Activated CD4-positive, alpha-beta T cell treated with anti-CD3 and anti-CD28 coated beads, Interleukin-2, amount 10 ng/mL, durations not matched to agents 24 days and 14 days (primary cell): ENCODE data around the gene SUCLG2. TPM values are rescaled to one million over a fixed set of nuclear protein-coding genes. Genes with fewer than 3 reads are reported as not detected.

ENCODE experiments used
- DNase-seq: peaks from one replicate; pipeline ENCODE4 v3.0.0; 2022
- H3K27ac Mint-ChIP-seq: one replicate; pipeline ENCODE4 v1.8.0; 2022; ENCODE audit warnings: mild to moderate bottlenecking, mixed read lengths
- H3K27me3 Mint-ChIP-seq: one replicate; pipeline ENCODE4 v1.8.0; 2022; ENCODE audit warnings: mixed read lengths
- H3K36me3 Mint-ChIP-seq: one replicate; pipeline ENCODE4 v1.8.0; 2022; ENCODE audit warnings: low read depth, mild to moderate bottlenecking, mixed read lengths
- H3K4me1 Mint-ChIP-seq: one replicate; pipeline ENCODE4 v1.8.0; 2021; ENCODE audit warnings: mixed read lengths
- H3K4me3 Mint-ChIP-seq: one replicate; pipeline ENCODE4 v1.8.0; 2022; ENCODE audit warnings: mild to moderate bottlenecking, moderate library complexity, mixed read lengths
- H3K9me3 Mint-ChIP-seq: one replicate; pipeline ENCODE4 v1.8.0; 2021; ENCODE audit warnings: mixed read lengths
- intact Hi-C: fragments of 100-400 bp; cut with micrococcal nuclease; formaldehyde crosslinking; loops from one replicate; pipeline ENCODE4 v1.15.1; 2023
- total RNA-seq: library from RNA; stranded (reverse); gene quantifications from 2 replicates; pipeline ENCODE4 v1.2.3, GENCODE V29; 2022

SUCLG2 gene
- total RNA-seq, 1 donor from 2014 or later = 33.2 TPM

GRCh38 chr3:67617518-67617917, 36.9 kb downstream of the SUCLG2 start:
- Mint-ChIP-seq H3K4me1 (no peaks in the 10 kb centered on the region), H3K27me3 (no peaks in the 10 kb centered on the region), H3K27ac (no peak overlapping the region), H3K4me3 (no peak overlapping the region), H3K36me3 (peaks cover 58% of the 10 kb centered on the region), H3K9me3 (peaks cover 5% of the 10 kb centered on the region)
- intact Hi-C loops = no loop called here
- DNase-seq = no peak

- H3K27ac Mint-ChIP-seq = no peak overlapping the region
- peaks cover 62% of the 10 kb centered on the region for H3K36me3 Mint-ChIP-seq
Observed at GRCh38 chr3:67616046-67616445, 38.4 kb downstream of the SUCLG2 start.

GRCh38 chr3:67614195-67614594, 40.2 kb downstream of the SUCLG2 start:
- Mint-ChIP-seq H3K27me3 (no peaks in the 10 kb centered on the region), H3K36me3 (peaks cover 70% of the 10 kb centered on the region), H3K4me3 (no peak overlapping the region), H3K4me1 (peaks cover 3% of the 10 kb centered on the region), H3K9me3 (peaks cover 10% of the 10 kb centered on the region), H3K27ac (no peak overlapping the region)
- intact Hi-C loops = loop anchor here (5.0 kb wide), 1 partner anchor 38 kb away; the partner anchor contains the start of gene SUCLG2
- no peak for DNase-seq

More at GRCh38 chr3:67616046-67616445, 38.4 kb downstream of the SUCLG2 start:
- Mint-ChIP-seq H3K9me3 (peaks cover 5% of the 10 kb centered on the region), H3K4me3 (no peak overlapping the region), H3K27me3 (no peaks in the 10 kb centered on the region), H3K4me1 (no peaks in the 10 kb centered on the region)
- intact Hi-C loops = no loop called here
- no peak for DNase-seq

GRCh38 chr3:67610458-67610857, 44.0 kb downstream of the SUCLG2 start:
- peaks cover 11% of the 10 kb centered on the region for H3K4me1 Mint-ChIP-seq
- no peak for DNase-seq
- no peak overlapping the region for H3K27ac Mint-ChIP-seq
- peaks cover 5% of the 10 kb centered on the region for H3K9me3 Mint-ChIP-seq
- no peak overlapping the region for H3K4me3 Mint-ChIP-seq
- peaks cover 72% of the 10 kb centered on the region for H3K36me3 Mint-ChIP-seq
- intact Hi-C loops = loop anchor here (5.0 kb wide), 1 partner anchor 42 kb away; the partner anchor contains the start of gene SUCLG2
- H3K27me3 Mint-ChIP-seq = no peaks in the 10 kb centered on the region

- peaks cover 17% of the 10 kb centered on the region for H3K4me1 Mint-ChIP-seq
- peaks cover 72% of the 10 kb centered on the region for H3K36me3 Mint-ChIP-seq
- no peak overlapping the region for H3K27ac Mint-ChIP-seq
- intact Hi-C loops = loop anchor here (5.0 to 10.0 kb wide), 2 partner anchors 43 to 225 kb away; partner anchors contain the start of gene SUCLG2
- H3K9me3 Mint-ChIP-seq = peaks cover 5% of the 10 kb centered on the region
- H3K27me3 Mint-ChIP-seq = no peaks in the 10 kb centered on the region
- no peak for DNase-seq
- H3K4me3 Mint-ChIP-seq = no peak overlapping the region
Observed at GRCh38 chr3:67609709-67610108, 44.7 kb downstream of the SUCLG2 start.

- H3K9me3 Mint-ChIP-seq = peaks cover 5% of the 10 kb centered on the region
- H3K4me1 Mint-ChIP-seq = peaks cover 17% of the 10 kb centered on the region
- no peak overlapping the region for H3K4me3 Mint-ChIP-seq
- intact Hi-C loops = loop anchor here (10.0 kb wide), 1 partner anchor 223 kb away; no protein-coding TSS in a partner anchor
- no peak for DNase-seq
- no peak overlapping the region for H3K27ac Mint-ChIP-seq
- peaks cover 72% of the 10 kb centered on the region for H3K36me3 Mint-ChIP-seq
- H3K27me3 Mint-ChIP-seq = no peaks in the 10 kb centered on the region
Observed at GRCh38 chr3:67608034-67608433, 46.4 kb downstream of the SUCLG2 start.

GRCh38 chr3:67605377-67605776, 49.0 kb downstream of the SUCLG2 start:
- H3K4me1 Mint-ChIP-seq = peaks cover 30% of the 10 kb centered on the region
- no peak overlapping the region for H3K4me3 Mint-ChIP-seq
- peak overlapping the region; percentile 17 for H3K27ac Mint-ChIP-seq
- H3K36me3 Mint-ChIP-seq = peaks cover 65% of the 10 kb centered on the region
- intact Hi-C loops = loop anchor here (10.0 kb wide), 1 partner anchor 221 kb away; no protein-coding TSS in a partner anchor
- no peaks in the 10 kb centered on the region for H3K27me3 Mint-ChIP-seq
- DNase-seq = no peak
- H3K9me3 Mint-ChIP-seq = no peaks in the 10 kb centered on the region

- no peak for DNase-seq
- intact Hi-C loops = loop anchor here (10.0 kb wide), 1 partner anchor 218 kb away; no protein-coding TSS in a partner anchor
- H3K36me3 Mint-ChIP-seq = peaks cover 56% of the 10 kb centered on the region
Observed at GRCh38 chr3:67602816-67603215, 51.6 kb downstream of the SUCLG2 start.

GRCh38 chr3:67601919-67602608, 52.3 kb downstream of the SUCLG2 start:
- no peak overlapping the region for H3K27ac Mint-ChIP-seq
- DNase-seq = peak; percentile 78
- no peaks in the 10 kb centered on the region for H3K27me3 Mint-ChIP-seq
- no peaks in the 10 kb centered on the region for H3K9me3 Mint-ChIP-seq
- H3K36me3 Mint-ChIP-seq = peaks cover 56% of the 10 kb centered on the region
- intact Hi-C loops = loop anchor here (10.0 kb wide), 1 partner anchor 217 kb away; no protein-coding TSS in a partner anchor
- H3K4me3 Mint-ChIP-seq = peak overlapping the region; percentile 44
- peaks cover 47% of the 10 kb centered on the region for H3K4me1 Mint-ChIP-seq

More at GRCh38 chr3:67602816-67603215, 51.6 kb downstream of the SUCLG2 start:
- H3K4me3 Mint-ChIP-seq = peak overlapping the region; percentile 3
- H3K27ac Mint-ChIP-seq = no peak overlapping the region
- peaks cover 44% of the 10 kb centered on the region for H3K4me1 Mint-ChIP-seq
- H3K27me3 Mint-ChIP-seq = no peaks in the 10 kb centered on the region
- no peaks in the 10 kb centered on the region for H3K9me3 Mint-ChIP-seq

- H3K27ac Mint-ChIP-seq = no peak overlapping the region
Observed at GRCh38 chr3:67601385-67601784, 53.0 kb downstream of the SUCLG2 start.

GRCh38 chr3:67599821-67600220, 54.6 kb downstream of the SUCLG2 start:
- peaks cover 40% of the 10 kb centered on the region for H3K4me1 Mint-ChIP-seq
- no peak overlapping the region for H3K27ac Mint-ChIP-seq
- H3K9me3 Mint-ChIP-seq = no peaks in the 10 kb centered on the region
- H3K27me3 Mint-ChIP-seq = no peaks in the 10 kb centered on the region
- DNase-seq = no peak
- intact Hi-C loops = loop anchor here (10.0 kb wide), 1 partner anchor 215 kb away; no protein-coding TSS in a partner anchor
- H3K4me3 Mint-ChIP-seq = no peak overlapping the region
- H3K36me3 Mint-ChIP-seq = peaks cover 53% of the 10 kb centered on the region

More at GRCh38 chr3:67601385-67601784, 53.0 kb downstream of the SUCLG2 start:
- intact Hi-C loops = loop anchor here (10.0 kb wide), 1 partner anchor 217 kb away; no protein-coding TSS in a partner anchor
- Mint-ChIP-seq H3K36me3 (peaks cover 60% of the 10 kb centered on the region), H3K27me3 (no peaks in the 10 kb centered on the region), H3K4me3 (no peak overlapping the region), H3K4me1 (peaks cover 49% of the 10 kb centered on the region), H3K9me3 (no peaks in the 10 kb centered on the region)
- no peak for DNase-seq

- H3K4me1 Mint-ChIP-seq = peaks cover 42% of the 10 kb centered on the region
- intact Hi-C loops = no loop called here
- no peak overlapping the region for H3K27ac Mint-ChIP-seq
- DNase-seq = no peak
- H3K27me3 Mint-ChIP-seq = no peaks in the 10 kb centered on the region
- no peaks in the 10 kb centered on the region for H3K9me3 Mint-ChIP-seq
- H3K36me3 Mint-ChIP-seq = peaks cover 49% of the 10 kb centered on the region
- H3K4me3 Mint-ChIP-seq = no peak overlapping the region
Observed at GRCh38 chr3:67598814-67599556, 55.4 kb downstream of the SUCLG2 start.

GRCh38 chr3:67595424-67595823, 59.0 kb downstream of the SUCLG2 start:
- no peak overlapping the region for H3K27ac Mint-ChIP-seq
- peaks cover 53% of the 10 kb centered on the region for H3K36me3 Mint-ChIP-seq
- H3K4me3 Mint-ChIP-seq = no peak overlapping the region
- intact Hi-C loops = no loop called here
- DNase-seq = no peak
- H3K9me3 Mint-ChIP-seq = no peaks in the 10 kb centered on the region
- H3K4me1 Mint-ChIP-seq = peaks cover 28% of the 10 kb centered on the region
- H3K27me3 Mint-ChIP-seq = no peaks in the 10 kb centered on the region

GRCh38 chr3:67593761-67594234, 60.6 kb downstream of the SUCLG2 start:
- Mint-ChIP-seq H3K9me3 (no peaks in the 10 kb centered on the region), H3K4me3 (no peak overlapping the region), H3K4me1 (peaks cover 16% of the 10 kb centered on the region), H3K27me3 (no peaks in the 10 kb centered on the region), H3K27ac (no peak overlapping the region), H3K36me3 (peaks cover 52% of the 10 kb centered on the region)
- no peak for DNase-seq
- intact Hi-C loops = no loop called here
